GM12873 (cell line): ENCODE data around the gene BRCA1.

Experiments used
- TF ChIP-seq, protein P1 (sequence below): IDR thresholded peaks from 2 replicates; pipeline ENCODE4 v1.5.1; 2012; ENCODE audit warnings: low read depth, mild to moderate bottlenecking, moderate library complexity, low read length, control low read depth; ENCODE audit not compliant: insufficient read depth; ENCODE audit errors: missing control alignments

BRCA1 gene

DNA sequence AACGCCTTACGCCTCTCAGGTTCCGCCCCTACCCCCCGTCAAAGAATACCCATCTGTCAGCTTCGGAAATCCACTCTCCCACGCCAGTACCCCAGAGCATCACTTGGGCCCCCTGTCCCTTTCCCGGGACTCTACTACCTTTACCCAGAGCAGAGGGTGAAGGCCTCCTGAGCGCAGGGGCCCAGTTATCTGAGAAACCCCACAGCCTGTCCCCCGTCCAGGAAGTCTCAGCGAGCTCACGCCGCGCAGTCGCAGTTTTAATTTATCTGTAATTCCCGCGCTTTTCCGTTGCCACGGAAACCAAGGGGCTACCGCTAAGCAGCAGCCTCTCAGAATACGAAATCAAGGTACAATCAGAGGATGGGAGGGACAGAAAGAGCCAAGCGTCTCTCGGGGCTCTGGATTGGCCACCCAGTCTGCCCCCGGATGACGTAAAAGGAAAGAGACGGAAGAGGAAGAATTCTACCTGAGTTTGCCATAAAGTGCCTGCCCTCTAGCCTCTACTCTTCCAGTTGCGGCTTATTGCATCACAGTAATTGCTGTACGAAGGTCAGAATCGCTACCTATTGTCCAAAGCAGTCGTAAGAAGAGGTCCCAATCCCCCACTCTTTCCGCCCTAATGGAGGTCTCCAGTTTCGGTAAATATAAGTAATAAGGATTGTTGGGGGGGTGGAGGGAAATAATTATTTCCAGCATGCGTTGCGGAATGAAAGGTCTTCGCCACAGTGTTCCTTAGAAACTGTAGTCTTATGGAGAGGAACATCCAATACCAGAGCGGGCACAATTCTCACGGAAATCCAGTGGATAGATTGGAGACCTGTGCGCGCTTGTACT is at the start of gene BRCA1:
BRCA1 (minus strand) TSS at position 232 of the 834 bp plus-strand sequence. CDS start 1,268 bp downstream, outside the sequence.
- TF ChIP-seq, protein P1, sequence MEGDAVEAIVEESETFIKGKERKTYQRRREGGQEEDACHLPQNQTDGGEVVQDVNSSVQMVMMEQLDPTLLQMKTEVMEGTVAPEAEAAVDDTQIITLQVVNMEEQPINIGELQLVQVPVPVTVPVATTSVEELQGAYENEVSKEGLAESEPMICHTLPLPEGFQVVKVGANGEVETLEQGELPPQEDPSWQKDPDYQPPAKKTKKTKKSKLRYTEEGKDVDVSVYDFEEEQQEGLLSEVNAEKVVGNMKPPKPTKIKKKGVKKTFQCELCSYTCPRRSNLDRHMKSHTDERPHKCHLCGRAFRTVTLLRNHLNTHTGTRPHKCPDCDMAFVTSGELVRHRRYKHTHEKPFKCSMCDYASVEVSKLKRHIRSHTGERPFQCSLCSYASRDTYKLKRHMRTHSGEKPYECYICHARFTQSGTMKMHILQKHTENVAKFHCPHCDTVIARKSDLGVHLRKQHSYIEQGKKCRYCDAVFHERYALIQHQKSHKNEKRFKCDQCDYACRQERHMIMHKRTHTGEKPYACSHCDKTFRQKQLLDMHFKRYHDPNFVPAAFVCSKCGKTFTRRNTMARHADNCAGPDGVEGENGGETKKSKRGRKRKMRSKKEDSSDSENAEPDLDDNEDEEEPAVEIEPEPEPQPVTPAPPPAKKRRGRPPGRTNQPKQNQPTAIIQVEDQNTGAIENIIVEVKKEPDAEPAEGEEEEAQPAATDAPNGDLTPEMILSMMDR: no peak

- TF ChIP-seq, protein P1: peak; percentile 16
These were observed 46.7 kb upstream of the BRCA1 start for GRCh38 chr17:43171586-43172487.

GRCh38 chr17:43170766-43171585 is 45.8 kb upstream of the BRCA1 start, which contains the start of gene NBR1:
NBR1 (plus strand) TSS chr17:43171214; CDS start chr17:43175800, 4,586 bp downstream.
- TF ChIP-seq, protein P1: peak; percentile 33

- TF ChIP-seq, protein P1: no peak
These were observed 45.1 kb upstream of the BRCA1 start for GRCh38 chr17:43170140-43170765.

DNA sequence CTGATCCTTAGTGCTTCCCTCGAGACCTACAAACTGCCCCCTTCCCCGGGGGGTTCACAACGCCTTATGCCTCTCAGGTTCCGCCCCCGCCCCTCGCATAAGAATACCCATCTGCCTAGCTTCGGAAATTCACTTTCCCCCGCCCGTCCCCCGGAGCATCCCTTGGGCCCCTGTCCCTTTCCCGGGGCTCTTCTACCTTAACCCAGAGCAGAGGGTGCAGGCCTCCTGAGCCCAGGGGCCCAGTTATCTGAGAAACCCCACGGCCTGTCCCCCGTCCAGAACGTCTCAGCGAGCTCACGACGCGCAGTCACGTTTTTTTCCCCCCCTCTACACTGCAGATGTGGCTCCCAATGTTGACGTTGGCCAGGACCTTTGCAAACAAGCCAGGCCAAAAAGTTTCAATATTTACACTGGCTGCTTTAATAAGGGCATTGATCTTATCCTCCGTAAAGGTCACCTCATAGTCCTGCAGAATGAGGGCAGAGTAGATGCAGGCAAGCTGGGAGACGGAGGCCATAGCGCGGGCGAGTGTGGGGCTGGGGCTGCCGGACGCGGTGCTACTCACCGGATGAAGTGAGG is 44.5 kb upstream of the BRCA1 start:
- TF ChIP-seq, protein P1: no peak

GRCh38 chr17:43155666-43156065 is 30.5 kb upstream of the BRCA1 start:
- TF ChIP-seq, protein P1: no peak
